Muscle of arm (tissue), 12 donors: ENCODE data around the gene CA12. TPM values are rescaled to one million over a fixed set of nuclear protein-coding genes. Genes with fewer than 3 reads are reported as not detected.

Experiments
- polyA plus RNA-seq, 12 donors: library from polyadenylated mRNA; unstranded; fragments of 120-200 nt; gene quantifications; one replicate each; pipeline ENCODE4 v1.2.1, GENCODE V29; 2013; ENCODE audit not compliant: insufficient read length in 12 of 12

CA12 gene
- polyA plus RNA-seq, 12 donors = 0.88 to 11.3 (median 1.4) TPM; not detected in 1

Other genes starting within 250 kb of the CA12 start
- gene RPS27L, start 224.4 kb downstream of the CA12 start, polyA plus RNA-seq = 100 to 1,000 TPM in 1 of 12 donors, 10 to 100 TPM in 10, not detected in 1; 46.3 to 248 (median 66.0) TPM
- gene RAB8B, start 192.2 kb downstream of the CA12 start, polyA plus RNA-seq = 10 to 100 TPM in 11 of 12 donors, not detected in 1; 17.0 to 58.1 (median 22.8) TPM
- gene APH1B, start 104.2 kb downstream of the CA12 start, polyA plus RNA-seq = 10 to 100 TPM in 11 of 12 donors, not detected in 1; 11.4 to 15.1 (median 13.8) TPM
- gene USP3, start 122.7 kb upstream of the CA12 start, polyA plus RNA-seq = 10 to 100 TPM in 11 of 12 donors, not detected in 1; 21.7 to 36.7 (median 26.5) TPM
- 10 to 100 TPM in 11 of 12 donors, not detected in 1; 11.3 to 34.7 (median 27.6) TPM for gene FBXL22, start 215.5 kb upstream of the CA12 start, polyA plus RNA-seq